GM21367 (cell line): ENCODE data around the gene KCNH4.
"Not testable (repeated sequence)": the region's sequence is repeated elsewhere in the genome, so short reads cannot be mapped to it uniquely, and the experiment has no call there.

Experiments used
- ATAC-seq: cut with Tn5 transposase; IDR thresholded peaks from one replicate; pipeline ENCODE4 v1.9.1; 2021; ENCODE audit not compliant: unreplicated experiment

KCNH4 gene

GRCh38 chr17:42193969-42194899 is 13.3 kb upstream of the KCNH4 start, which contains the start of gene GHDC:
Gene GHDC, minus strand, starts transcription at chr17:42194494. Its CDS starts 913 bp downstream, at chr17:42193581.
- ATAC-seq: peak; percentile 50

- no peak for ATAC-seq
These were observed 12.4 kb upstream of the KCNH4 start for GRCh38 chr17:42193216-42193968.

GRCh38 chr17:42192189-42193126 is 11.5 kb upstream of the KCNH4 start:
- ATAC-seq: no peak

GRCh38 chr17:42191275-42191608 is 10.3 kb upstream of the KCNH4 start:
- ATAC-seq: no peak

GRCh38 chr17:42190491-42191274 is 9.7 kb upstream of the KCNH4 start:
- no peak for ATAC-seq

- no peak for ATAC-seq
These were observed 8.7 kb upstream of the KCNH4 start for GRCh38 chr17:42189651-42189965.

GRCh38 chr17:42188749-42189650 is 8.1 kb upstream of the KCNH4 start:
- no peak for ATAC-seq

GRCh38 chr17:42187833-42188232 is 6.9 kb upstream of the KCNH4 start:
- no peak for ATAC-seq

GRCh38 chr17:42186191-42186590 is 5.2 kb upstream of the KCNH4 start:
- ATAC-seq: not testable (repeated sequence)

GRCh38 chr17:42185621-42185930 is 4.6 kb upstream of the KCNH4 start:
- no peak for ATAC-seq

- ATAC-seq: no peak
These were observed 4.0 kb upstream of the KCNH4 start, which contains the start of gene HCRT for GRCh38 chr17:42184713-42185620. Gene HCRT, minus strand, starts transcription at chr17:42185452. Its CDS starts 87 bp downstream, at chr17:42185365.

- peak; percentile 49 for ATAC-seq
These were observed 3.1 kb upstream of the KCNH4 start for GRCh38 chr17:42183741-42184711.

- no peak for ATAC-seq
These were observed 2.2 kb upstream of the KCNH4 start for GRCh38 chr17:42182927-42183734.

- ATAC-seq: no peak
These were observed 887 bp upstream of the KCNH4 start for GRCh38 chr17:42181851-42182207.

GRCh38 chr17:42180411-42180921 is 476 bp downstream of the KCNH4 start:
- ATAC-seq: no peak

- ATAC-seq: no peak
These were observed 981 bp downstream of the KCNH4 start for GRCh38 chr17:42179911-42180410.
